ENCODE measurements around the gene BST1.

The BST1 gene

GRCh38 chr4:15779809-15780208 is 76.9 kb downstream of the BST1 start:
- no peak for DNase-seq

- DNase-seq = peak in 1 of 5 experiments; percentile 82
These were observed 78.7 kb downstream of the BST1 start for GRCh38 chr4:15781427-15782095.

All from T-helper 2 cell (primary cell).